Cardiac fibroblast (primary cell): ENCODE measurements around the gene FAM200A.

ENCODE experiments used
- DNase-seq, 2 donors: peaks; one replicate each; pipeline versions ENCODE4 v3.0.0 to v3.0.0-alpha.2; 2010; ENCODE audit warnings: low read depth in 2 of 2
- H3K4me3 ChIP-seq, 2 donors: replicated peaks in 1 of 2; 1 replicate in 1 of 2; 2 replicates in 1 of 2; pipeline ENCODE4 v1.5.1; 2011; ENCODE audit warnings: low read depth in 2 of 2, low read length in 2 of 2, mild to moderate bottlenecking in 2 of 2, moderate library complexity in 1 of 2
- TF ChIP-seq, protein P1 (sequence below): IDR thresholded peaks from one replicate; pipeline ENCODE4 v1.5.1; 2011; ENCODE audit warnings: low read depth, mild to moderate bottlenecking, low read length, inconsistent platforms

FAM200A gene

DNA sequence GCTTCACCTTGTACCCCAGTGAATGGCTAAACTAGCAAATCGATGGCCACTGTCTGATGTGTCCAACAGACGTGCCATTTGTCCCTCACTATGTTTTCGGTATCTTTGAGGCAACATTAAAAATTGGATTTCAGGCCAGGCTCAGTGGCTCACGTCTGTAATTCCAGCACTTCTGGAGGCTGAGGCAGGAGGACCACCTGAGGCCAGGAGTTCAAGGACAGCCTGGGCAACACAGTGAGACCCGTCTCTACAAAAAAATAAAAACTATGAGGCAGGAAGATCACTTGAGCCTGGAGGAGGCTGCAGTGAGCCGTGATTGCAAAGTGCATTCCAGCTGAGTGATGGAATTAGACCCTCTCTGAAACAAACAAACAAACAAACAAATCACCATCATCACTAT lies 8.0 kb downstream of the FAM200A start:
- TF ChIP-seq, protein P1, sequence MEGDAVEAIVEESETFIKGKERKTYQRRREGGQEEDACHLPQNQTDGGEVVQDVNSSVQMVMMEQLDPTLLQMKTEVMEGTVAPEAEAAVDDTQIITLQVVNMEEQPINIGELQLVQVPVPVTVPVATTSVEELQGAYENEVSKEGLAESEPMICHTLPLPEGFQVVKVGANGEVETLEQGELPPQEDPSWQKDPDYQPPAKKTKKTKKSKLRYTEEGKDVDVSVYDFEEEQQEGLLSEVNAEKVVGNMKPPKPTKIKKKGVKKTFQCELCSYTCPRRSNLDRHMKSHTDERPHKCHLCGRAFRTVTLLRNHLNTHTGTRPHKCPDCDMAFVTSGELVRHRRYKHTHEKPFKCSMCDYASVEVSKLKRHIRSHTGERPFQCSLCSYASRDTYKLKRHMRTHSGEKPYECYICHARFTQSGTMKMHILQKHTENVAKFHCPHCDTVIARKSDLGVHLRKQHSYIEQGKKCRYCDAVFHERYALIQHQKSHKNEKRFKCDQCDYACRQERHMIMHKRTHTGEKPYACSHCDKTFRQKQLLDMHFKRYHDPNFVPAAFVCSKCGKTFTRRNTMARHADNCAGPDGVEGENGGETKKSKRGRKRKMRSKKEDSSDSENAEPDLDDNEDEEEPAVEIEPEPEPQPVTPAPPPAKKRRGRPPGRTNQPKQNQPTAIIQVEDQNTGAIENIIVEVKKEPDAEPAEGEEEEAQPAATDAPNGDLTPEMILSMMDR = no peak
- H3K4me3 ChIP-seq = no peak overlapping the region
- no peak for DNase-seq

DNA sequence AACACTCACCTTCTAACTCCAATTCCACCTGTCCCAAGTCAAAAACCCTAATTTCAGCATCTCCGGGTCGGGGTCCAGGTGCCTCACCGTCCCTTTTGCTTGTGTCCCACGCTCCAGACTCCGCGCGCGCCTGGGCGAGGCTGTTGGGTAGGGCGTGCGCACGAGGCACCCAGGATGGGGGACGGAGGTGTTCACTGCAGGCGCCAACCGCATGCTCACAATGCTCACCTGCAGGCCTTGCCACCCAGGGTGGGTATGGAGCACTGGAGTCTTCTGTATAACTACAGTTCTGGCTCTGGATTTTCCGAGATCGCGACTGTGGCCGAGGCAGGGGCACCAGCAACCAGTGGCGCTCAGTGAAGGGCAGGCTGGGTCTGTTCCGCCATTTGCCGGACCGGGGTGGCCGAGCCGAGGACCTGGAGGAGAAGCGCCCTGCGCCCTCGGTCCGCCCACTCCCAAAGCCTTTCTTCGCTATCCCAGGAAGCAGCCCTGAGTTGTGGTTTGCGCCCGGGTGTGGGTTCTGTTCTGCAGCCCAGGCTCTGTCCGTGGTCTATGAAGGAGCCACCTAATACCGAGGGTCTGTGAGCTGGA lies 8.7 kb downstream of the FAM200A start:
- no peak overlapping the region for H3K4me3 ChIP-seq
- DNase-seq = no peak
- TF ChIP-seq, protein P1 = no peak

DNA sequence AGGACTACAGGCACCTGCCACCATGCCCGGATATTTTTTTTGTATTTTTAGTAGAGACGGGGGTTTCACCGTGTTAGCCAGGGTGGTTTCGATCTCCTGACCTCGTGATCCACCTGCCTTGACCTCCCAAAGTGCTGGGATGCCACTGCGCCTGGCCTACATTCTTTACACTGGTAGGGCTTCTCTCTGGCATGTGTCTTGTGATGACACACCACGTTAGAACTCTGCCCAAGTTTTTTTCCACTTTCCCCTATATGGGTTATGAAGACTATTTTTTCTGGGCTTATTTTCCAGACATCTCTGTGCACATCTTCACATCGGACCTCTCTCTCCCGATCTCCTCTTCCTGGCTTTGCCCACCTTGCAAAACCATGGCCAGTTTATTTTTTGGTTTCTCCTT lies 10.7 kb downstream of the FAM200A start:
- no peak for DNase-seq
- no peak overlapping the region for H3K4me3 ChIP-seq
- TF ChIP-seq, protein P1 = no peak

DNA sequence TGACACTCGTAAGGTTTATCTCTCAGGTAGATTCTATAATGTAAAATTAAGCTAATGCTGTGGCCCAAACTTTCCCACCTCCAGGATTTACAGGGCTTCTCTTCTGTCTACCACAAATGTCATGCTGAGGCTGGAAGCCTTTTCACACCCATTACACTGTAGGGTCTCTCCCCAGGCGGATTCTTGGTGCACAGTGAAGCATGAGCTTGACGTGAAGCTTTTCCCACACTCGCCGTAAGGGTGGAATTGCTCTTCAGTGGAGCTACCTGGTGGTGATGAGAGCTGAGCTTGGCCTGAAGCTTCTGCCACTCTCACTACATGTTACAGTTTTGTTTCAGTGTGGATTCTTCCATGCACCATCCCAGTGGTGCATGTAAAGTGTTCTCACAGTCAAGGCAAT lies 11.4 kb downstream of the FAM200A start:
- TF ChIP-seq, protein P1 = no peak
- no peak for DNase-seq
- no peak overlapping the region for H3K4me3 ChIP-seq

DNA sequence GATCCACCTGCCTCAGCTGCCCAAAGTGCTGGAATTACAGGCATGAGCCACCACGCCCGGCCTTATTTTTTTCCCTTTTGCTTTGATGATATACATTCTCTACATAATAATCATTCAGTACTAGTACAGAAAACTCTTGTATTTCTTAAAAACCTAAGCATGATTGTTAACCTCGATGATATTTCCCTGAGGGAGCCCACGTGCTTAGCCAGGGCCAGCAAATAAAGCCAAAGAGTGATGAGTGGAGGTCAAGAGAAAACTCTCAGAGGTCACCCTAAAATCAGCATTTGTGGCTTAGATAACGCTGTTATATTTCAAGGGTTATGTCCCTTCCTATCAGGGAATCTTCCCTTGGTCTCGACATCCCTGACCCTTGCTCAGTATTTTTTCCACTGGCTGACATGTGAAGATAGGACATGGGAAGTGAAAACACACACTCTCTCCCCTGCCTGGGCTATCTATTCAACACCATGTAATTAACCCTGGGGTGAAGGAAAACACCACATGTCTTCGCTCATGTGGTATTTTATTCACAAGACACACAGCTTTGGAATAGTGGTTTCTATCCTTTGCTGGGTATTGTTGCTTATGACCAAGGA lies 12.6 kb downstream of the FAM200A start:
- DNase-seq = no peak
- H3K4me3 ChIP-seq = no peak overlapping the region
- TF ChIP-seq, protein P1 = no peak

DNA sequence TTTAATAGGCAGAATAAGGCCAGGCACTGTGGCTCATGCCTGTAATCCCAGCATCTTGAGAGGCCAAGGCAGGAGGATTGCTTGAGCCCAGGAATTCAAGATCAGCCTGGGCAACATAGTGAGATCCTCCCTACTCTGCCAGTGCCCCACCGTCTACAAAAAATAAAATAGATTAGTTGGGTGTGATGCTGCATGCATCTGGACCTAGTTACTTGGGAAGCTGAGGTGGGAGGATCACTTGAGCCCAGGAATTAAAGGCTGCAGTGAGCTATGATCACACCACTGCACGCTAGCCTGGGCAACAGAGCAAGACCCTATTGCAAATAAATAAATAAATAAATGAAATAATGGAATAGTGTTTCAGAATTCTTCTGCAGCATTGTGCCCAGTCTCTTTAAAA lies 16.2 kb downstream of the FAM200A start:
- no peak for DNase-seq
- TF ChIP-seq, protein P1 = no peak
- H3K4me3 ChIP-seq = no peak overlapping the region

DNA sequence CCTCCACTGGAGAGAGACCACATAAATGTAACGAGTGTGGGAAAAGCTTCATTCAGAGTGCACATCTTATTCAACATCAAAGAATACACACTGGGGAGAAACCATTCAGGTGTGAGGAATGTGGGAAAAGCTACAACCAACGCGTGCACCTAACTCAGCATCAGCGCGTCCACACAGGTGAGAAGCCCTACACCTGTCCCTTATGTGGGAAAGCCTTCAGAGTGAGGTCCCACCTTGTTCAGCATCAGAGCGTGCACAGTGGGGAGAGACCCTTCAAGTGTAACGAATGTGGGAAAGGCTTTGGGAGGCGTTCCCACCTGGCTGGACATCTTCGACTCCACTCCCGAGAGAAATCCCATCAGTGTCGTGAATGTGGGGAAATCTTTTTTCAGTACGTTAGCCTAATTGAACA lies 20.6 kb downstream of the FAM200A start:
- peak; percentile 3 to 27 for DNase-seq
- TF ChIP-seq, protein P1 = no peak
- H3K4me3 ChIP-seq = no peak overlapping the region
